Measurements from ENCODE around the gene KDM5C.
"Not testable (repeated sequence)": the region's sequence is repeated elsewhere in the genome, so short reads cannot be mapped to it uniquely, and the experiment has no call there.

KDM5C gene

GRCh38 chrX:53166103-53166502 lies 58.9 kb downstream of the KDM5C start:
- TF ChIP-seq, protein P1, sequence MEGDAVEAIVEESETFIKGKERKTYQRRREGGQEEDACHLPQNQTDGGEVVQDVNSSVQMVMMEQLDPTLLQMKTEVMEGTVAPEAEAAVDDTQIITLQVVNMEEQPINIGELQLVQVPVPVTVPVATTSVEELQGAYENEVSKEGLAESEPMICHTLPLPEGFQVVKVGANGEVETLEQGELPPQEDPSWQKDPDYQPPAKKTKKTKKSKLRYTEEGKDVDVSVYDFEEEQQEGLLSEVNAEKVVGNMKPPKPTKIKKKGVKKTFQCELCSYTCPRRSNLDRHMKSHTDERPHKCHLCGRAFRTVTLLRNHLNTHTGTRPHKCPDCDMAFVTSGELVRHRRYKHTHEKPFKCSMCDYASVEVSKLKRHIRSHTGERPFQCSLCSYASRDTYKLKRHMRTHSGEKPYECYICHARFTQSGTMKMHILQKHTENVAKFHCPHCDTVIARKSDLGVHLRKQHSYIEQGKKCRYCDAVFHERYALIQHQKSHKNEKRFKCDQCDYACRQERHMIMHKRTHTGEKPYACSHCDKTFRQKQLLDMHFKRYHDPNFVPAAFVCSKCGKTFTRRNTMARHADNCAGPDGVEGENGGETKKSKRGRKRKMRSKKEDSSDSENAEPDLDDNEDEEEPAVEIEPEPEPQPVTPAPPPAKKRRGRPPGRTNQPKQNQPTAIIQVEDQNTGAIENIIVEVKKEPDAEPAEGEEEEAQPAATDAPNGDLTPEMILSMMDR (IDR thresholded peaks at IDR 0.05; ENCODE audit: control insufficient read depth, insufficient read depth, low read depth, low read length, missing control alignments) = no peak

DNA sequence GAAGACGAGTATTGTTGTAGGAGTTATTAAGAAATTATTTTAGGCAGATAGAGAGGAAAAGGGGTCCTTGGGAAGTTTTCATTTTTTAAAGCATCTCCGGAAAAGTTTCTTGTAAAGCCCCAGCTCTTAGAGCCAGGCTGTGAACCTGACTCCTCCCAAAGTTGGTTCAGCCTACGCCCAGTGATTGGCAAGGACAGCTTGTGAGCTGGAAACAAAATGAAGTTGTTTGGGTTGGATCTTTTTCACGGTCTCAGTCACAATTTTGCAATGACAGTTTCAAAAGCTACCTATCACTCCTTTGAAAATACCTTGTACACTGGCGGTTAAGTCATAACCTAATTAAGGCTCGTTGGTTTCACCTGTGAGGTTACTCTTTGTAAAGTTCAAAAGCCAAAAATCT lies 60.4 kb downstream of the KDM5C start:
- not testable (repeated sequence) for H3K4me3 ChIP-seq (ENCODE audit: control insufficient read depth, low read depth, low read length); DNase-seq (ENCODE audit: low read depth)

More at GRCh38 chrX:53166103-53166502, 58.9 kb downstream of the KDM5C start:
- DNase-seq (ENCODE audit: low read depth) = no peak
- H3K4me3 ChIP-seq (ENCODE audit: control insufficient read depth, low read depth, low read length) = no peak overlapping the region

GRCh38 chrX:53163436-53163835 lies 61.6 kb downstream of the KDM5C start:
- H3K4me3 ChIP-seq (ENCODE audit: control insufficient read depth, low read depth, low read length) = no peak overlapping the region
- TF ChIP-seq, protein P1 (IDR thresholded peaks at IDR 0.05; ENCODE audit: control insufficient read depth, insufficient read depth, low read depth, low read length, missing control alignments) = no peak
- DNase-seq (ENCODE audit: low read depth) = no peak

DNA sequence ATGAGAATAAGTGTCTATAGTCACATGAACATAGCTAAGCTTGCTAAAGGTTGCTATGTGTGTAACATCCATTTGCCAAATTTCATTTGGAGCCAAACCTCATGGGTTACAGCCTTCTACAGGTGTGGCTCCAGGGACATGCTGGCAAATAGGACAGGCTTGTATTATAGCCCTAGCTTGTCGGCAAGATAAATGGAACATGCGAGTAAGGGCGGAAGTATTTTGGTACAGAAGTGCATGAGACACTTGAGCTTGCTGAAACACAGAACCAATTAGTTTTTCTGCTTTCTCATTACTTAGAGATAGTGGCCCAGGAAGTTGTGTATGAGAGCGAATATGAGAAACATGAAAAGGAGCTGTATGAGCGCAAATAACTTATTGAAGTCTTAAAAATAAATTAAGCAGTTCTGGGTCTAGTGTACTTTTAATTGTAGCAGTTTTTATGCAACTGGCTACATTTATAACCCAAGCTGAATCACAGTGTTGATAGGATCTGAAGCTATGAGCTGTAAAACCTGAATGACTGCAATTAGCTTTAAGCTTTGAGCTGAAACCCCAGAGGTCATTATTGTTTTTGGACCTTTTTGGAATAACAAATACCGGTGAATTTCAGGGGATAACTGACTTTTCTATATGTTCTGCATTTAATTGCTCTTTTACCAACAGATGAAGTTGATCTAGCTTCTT lies 64.6 kb downstream of the KDM5C start:
- no peak for DNase-seq (ENCODE audit: low read depth)
- TF ChIP-seq, protein P1 (IDR thresholded peaks at IDR 0.05; ENCODE audit: control insufficient read depth, insufficient read depth, low read depth, low read length, missing control alignments) = no peak
- no peak overlapping the region for H3K4me3 ChIP-seq (ENCODE audit: control insufficient read depth, low read depth, low read length)

GRCh38 chrX:53159184-53159583 lies 65.8 kb downstream of the KDM5C start:
- TF ChIP-seq, protein P1 (IDR thresholded peaks at IDR 0.05; ENCODE audit: control insufficient read depth, insufficient read depth, low read depth, low read length, missing control alignments) = no peak
- DNase-seq (ENCODE audit: low read depth) = no peak
- no peak overlapping the region for H3K4me3 ChIP-seq (ENCODE audit: control insufficient read depth, low read depth, low read length)

DNA sequence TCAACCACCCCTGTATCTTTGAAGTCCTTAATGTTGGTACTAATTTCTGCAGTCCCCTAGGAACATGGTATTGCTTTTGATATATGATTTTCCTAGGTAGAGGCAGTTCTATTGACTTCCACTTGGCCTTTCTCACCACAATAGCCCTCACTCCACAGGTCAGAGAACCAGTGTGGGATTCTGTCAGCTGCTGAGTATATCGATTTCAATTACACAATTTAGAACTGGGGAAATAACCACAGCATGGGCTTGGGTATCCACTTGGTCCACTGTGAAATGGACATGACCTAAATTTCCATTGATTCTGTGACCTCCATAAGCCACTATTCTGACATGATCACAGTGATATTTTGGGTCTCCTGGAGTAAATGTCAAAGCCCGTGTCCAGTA lies 68.8 kb downstream of the KDM5C start:
- no peak for DNase-seq (ENCODE audit: low read depth)
- TF ChIP-seq, protein P1 (IDR thresholded peaks at IDR 0.05; ENCODE audit: control insufficient read depth, insufficient read depth, low read depth, low read length, missing control alignments) = no peak
- H3K4me3 ChIP-seq (ENCODE audit: control insufficient read depth, low read depth, low read length) = no peak overlapping the region

GRCh38 chrX:53155512-53156206 lies 69.3 kb downstream of the KDM5C start:
- TF ChIP-seq, protein P1 (IDR thresholded peaks at IDR 0.05; ENCODE audit: control insufficient read depth, insufficient read depth, low read depth, low read length, missing control alignments) = no peak
- no peak for DNase-seq (ENCODE audit: low read depth)
- no peak overlapping the region for H3K4me3 ChIP-seq (ENCODE audit: control insufficient read depth, low read depth, low read length)

Data from AG09309 (cell line).